Activated T-helper 1 cell treated with anti-CD3 and anti-CD28 coated beads, Interleukin-12 subunit alpha, Interleukin-12 subunit beta, Interleukin-2, Interleukin-4 antibody, amounts not matched to agents 30 ng/mL and 10 ng/mL and 1 ng/mL, durations not matched to agents 14 hours and 24 hours and 36 hours (primary cell): ENCODE measurements around the gene GIPR. TPM values are rescaled to one million over a fixed set of nuclear protein-coding genes. Genes with fewer than 3 reads are reported as not detected.
"Not testable (repeated sequence)": the region's sequence is repeated elsewhere in the genome, so short reads cannot be mapped to it uniquely, and the experiment has no call there.

Source experiments
- DNase-seq: peaks from one replicate; pipeline ENCODE4 v3.0.0; 2021; ENCODE audit warnings: low spot score
- H3K27ac Mint-ChIP-seq: one replicate; pipeline ENCODE4 v1.8.0; 2021; ENCODE audit warnings: mild to moderate bottlenecking, mixed read lengths
- H3K27me3 Mint-ChIP-seq: one replicate; pipeline ENCODE4 v1.8.0; 2022; ENCODE audit warnings: mild to moderate bottlenecking, moderate library complexity, mixed read lengths; ENCODE audit not compliant: insufficient read depth
- H3K36me3 Mint-ChIP-seq: one replicate; pipeline ENCODE4 v1.8.0; 2021; ENCODE audit warnings: low read depth, mixed read lengths
- H3K4me1 Mint-ChIP-seq: one replicate; pipeline ENCODE4 v1.8.0; 2021; ENCODE audit warnings: low read depth, mixed read lengths
- H3K4me3 Mint-ChIP-seq: one replicate; pipeline ENCODE4 v1.8.0; 2021; ENCODE audit warnings: mild to moderate bottlenecking, moderate library complexity, mixed read lengths
- H3K9me3 Mint-ChIP-seq: one replicate; pipeline ENCODE4 v1.8.0; 2021; ENCODE audit warnings: mixed read lengths
- intact Hi-C: fragments of 100-400 bp; cut with micrococcal nuclease; formaldehyde crosslinking; loops from one replicate; pipeline ENCODE4 v1.15.1; 2024
- total RNA-seq: library from RNA; stranded (reverse); gene quantifications from 2 replicates; pipeline ENCODE4 v1.2.3, GENCODE V29; 2022

The GIPR gene
- total RNA-seq, result 4.3 and 6.1 TPM in 2 replicates

- peaks cover 30% of the 10 kb centered on the region for H3K4me1 Mint-ChIP-seq
- DNase-seq, result peak; percentile 34
- H3K4me3 Mint-ChIP-seq, result peak within 1 kb of the TSS; percentile 88
- H3K9me3 Mint-ChIP-seq, result no peaks in the 10 kb centered on the region
- peak within 1 kb of the TSS; percentile 89 for H3K27ac Mint-ChIP-seq
- intact Hi-C loops, result loop anchor here (1.0 to 2.0 kb wide), 4 partner anchors 10 to 83 kb away; partner anchors contain the start of gene OPA3
- peaks cover 10% of the 10 kb centered on the region for H3K27me3 Mint-ChIP-seq
- H3K36me3 Mint-ChIP-seq, result peaks cover 3% of the 10 kb centered on the region
Measured at GRCh38 chr19:45667620-45668341, at the start of gene GIPR. Gene GIPR, plus strand, starts transcription at chr19:45668221. Its CDS starts 1,300 bp downstream, at chr19:45669521.

DNA sequence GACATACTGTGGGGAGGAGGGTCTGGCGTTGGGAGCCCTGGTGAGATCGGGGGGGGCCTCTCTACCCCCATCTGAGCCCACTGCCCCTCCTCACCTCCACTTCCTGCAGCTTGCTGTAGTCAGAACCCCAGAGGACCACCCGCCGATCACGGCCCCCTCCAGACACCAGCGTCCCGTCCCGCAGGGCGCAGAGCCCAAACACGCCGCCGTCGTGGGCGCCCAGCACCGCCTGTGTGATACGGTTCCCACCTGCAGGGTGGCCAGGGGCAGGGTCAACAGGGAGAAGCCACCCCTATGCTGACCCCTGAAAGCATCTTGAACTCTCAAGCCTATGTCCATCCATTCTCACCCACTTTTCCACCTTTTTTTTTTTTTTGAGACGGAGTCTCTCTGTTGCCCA is 46.6 kb upstream of the GIPR start:
- no peaks in the 10 kb centered on the region for H3K9me3 Mint-ChIP-seq
- no peak for DNase-seq
- no peak overlapping the region for H3K4me3 Mint-ChIP-seq
- H3K27me3 Mint-ChIP-seq, result no peaks in the 10 kb centered on the region
- intact Hi-C loops, result no loop called here
- peaks cover 45% of the 10 kb centered on the region for H3K36me3 Mint-ChIP-seq
- no peak overlapping the region for H3K27ac Mint-ChIP-seq
- H3K4me1 Mint-ChIP-seq, result peaks cover 4% of the 10 kb centered on the region

DNA sequence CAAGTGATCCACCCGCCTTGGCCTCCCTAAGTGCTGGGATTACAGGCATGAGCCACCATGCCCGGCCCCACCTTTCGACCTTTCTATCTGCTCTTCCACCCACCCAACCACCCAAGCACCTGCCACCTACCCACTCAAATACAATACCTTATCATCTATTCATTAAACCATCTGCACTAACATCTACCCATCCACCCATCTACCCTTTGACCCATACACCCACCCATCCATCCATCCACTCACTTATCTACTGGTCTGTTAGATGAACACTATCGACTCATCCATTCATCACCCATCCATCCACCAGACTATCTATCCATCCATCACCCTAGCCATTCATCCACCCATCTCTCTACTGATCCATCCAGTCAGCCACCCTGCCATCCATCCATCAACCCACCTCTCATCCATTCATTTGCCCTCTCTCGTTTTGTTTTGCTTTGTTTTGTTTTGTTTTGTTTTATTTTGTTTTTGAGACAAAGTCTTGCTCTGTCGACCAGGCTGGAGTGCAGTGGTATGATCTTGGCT is 46.0 kb upstream of the GIPR start:
- no peak for DNase-seq
- no peak overlapping the region for H3K27ac Mint-ChIP-seq
- no peaks in the 10 kb centered on the region for H3K27me3 Mint-ChIP-seq
- intact Hi-C loops, result no loop called here
- H3K9me3 Mint-ChIP-seq, result no peaks in the 10 kb centered on the region
- H3K4me3 Mint-ChIP-seq, result no peak overlapping the region
- H3K4me1 Mint-ChIP-seq, result peaks cover 4% of the 10 kb centered on the region
- peaks cover 47% of the 10 kb centered on the region for H3K36me3 Mint-ChIP-seq

DNA sequence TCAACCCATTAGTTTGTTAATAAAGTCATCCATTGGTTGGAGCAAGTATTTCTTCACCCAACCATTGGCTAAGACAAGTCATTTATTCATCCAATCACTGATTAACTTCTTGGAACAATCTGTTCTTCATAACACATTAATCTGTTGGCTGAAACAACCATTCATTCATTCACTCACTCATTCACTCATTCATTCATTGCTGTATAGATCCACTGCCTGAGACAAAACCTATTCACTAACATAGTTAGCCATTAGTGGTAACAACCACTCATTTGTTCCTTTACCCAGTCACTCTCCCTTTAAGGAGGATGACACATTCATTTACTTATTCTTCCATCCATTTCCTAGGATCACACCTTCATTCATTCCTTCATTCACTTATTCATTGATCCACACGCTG is 44.0 kb upstream of the GIPR start:
- intact Hi-C loops, result no loop called here
- Mint-ChIP-seq H3K9me3 (no peaks in the 10 kb centered on the region), H3K27me3 (no peaks in the 10 kb centered on the region), H3K27ac (no peak overlapping the region), H3K4me1 (peaks cover 4% of the 10 kb centered on the region), H3K4me3 (no peak overlapping the region), H3K36me3 (peaks cover 51% of the 10 kb centered on the region)
- no peak for DNase-seq

- intact Hi-C loops, H3K27ac Mint-ChIP-seq, H3K27me3 Mint-ChIP-seq, H3K9me3 Mint-ChIP-seq, H3K4me3 Mint-ChIP-seq, DNase-seq: not testable (repeated sequence)
- peaks cover 41% of the 10 kb centered on the region for H3K36me3 Mint-ChIP-seq
- peaks cover 11% of the 10 kb centered on the region for H3K4me1 Mint-ChIP-seq
Measured at GRCh38 chr19:45628219-45628618, 39.8 kb upstream of the GIPR start.

- Mint-ChIP-seq H3K36me3 (peaks cover 31% of the 10 kb centered on the region), H3K27ac (peak overlapping the region; percentile 18), H3K27me3 (no peaks in the 10 kb centered on the region), H3K4me1 (peaks cover 11% of the 10 kb centered on the region), H3K9me3 (no peaks in the 10 kb centered on the region), H3K4me3 (no peak overlapping the region)
- intact Hi-C loops, result no loop called here
- no peak for DNase-seq
Measured at GRCh38 chr19:45629704-45630103, 38.3 kb upstream of the GIPR start.

- Mint-ChIP-seq H3K27me3 (no peaks in the 10 kb centered on the region), H3K4me1 (peaks cover 10% of the 10 kb centered on the region), H3K27ac (no peak overlapping the region), H3K36me3 (peaks cover 26% of the 10 kb centered on the region), H3K9me3 (no peaks in the 10 kb centered on the region), H3K4me3 (no peak overlapping the region)
- DNase-seq, result no peak
- intact Hi-C loops, result no loop called here
Measured at GRCh38 chr19:45630463-45630862, 37.6 kb upstream of the GIPR start.

- peak overlapping the region; percentile 68 for H3K27ac Mint-ChIP-seq
- peaks cover 18% of the 10 kb centered on the region for H3K36me3 Mint-ChIP-seq
- H3K4me1 Mint-ChIP-seq, result peaks cover 8% of the 10 kb centered on the region
- no peaks in the 10 kb centered on the region for H3K9me3 Mint-ChIP-seq
- H3K27me3 Mint-ChIP-seq, result no peaks in the 10 kb centered on the region
- no peak overlapping the region for H3K4me3 Mint-ChIP-seq
- intact Hi-C loops, result loop anchor here (1.0 kb wide), 1 partner anchor 9 kb away; no protein-coding TSS in a partner anchor
- DNase-seq, result no peak
Measured at GRCh38 chr19:45632468-45633196, 35.4 kb upstream of the GIPR start.

GRCh38 chr19:45636275-45636674 is 31.7 kb upstream of the GIPR start:
- Mint-ChIP-seq H3K27ac (no peak overlapping the region), H3K9me3 (no peaks in the 10 kb centered on the region), H3K27me3 (no peaks in the 10 kb centered on the region), H3K4me1 (peaks cover 21% of the 10 kb centered on the region), H3K4me3 (peak overlapping the region; percentile 19), H3K36me3 (peaks cover 18% of the 10 kb centered on the region)
- DNase-seq, result no peak
- intact Hi-C loops, result no loop called here

- no peaks in the 10 kb centered on the region for H3K9me3 Mint-ChIP-seq
Measured at GRCh38 chr19:45636902-45637301, 31.1 kb upstream of the GIPR start.

DNA sequence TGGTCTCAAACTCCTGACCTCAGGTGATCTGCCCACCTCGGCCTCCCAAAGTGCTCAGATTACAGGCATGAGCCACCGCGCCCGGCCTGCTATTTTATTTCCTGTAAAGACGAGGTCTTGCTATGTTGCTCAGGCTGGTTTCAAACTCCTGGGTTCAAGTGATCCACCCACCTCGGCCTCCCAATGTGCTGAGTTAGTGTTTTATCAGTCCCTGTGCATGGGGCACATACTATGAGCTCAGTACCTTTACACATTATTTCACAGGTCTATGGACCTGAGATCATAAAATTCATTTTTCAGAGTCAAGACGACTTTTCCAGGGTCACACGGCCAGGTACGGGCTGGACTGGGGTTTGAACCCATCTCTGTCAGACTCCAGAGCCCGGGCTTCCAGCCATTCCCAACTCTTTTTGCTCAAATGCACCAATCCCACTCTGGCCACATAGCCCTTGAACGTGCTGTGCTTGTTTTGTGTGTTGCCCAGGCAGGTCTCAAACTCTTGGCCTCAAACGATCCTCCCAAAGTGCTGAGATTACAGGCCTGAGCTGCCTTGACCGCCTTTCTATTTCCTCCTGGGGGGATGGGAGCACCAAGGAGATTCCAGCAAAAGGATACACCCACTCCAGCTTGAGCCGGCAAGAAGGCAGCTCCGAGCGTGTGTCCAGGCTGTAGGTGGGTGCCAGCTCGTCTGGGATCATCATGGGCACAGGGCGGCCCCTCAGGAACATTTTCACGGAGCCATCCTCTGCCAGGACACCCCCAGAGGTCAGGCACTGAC is 29.9 kb upstream of the GIPR start:
- Mint-ChIP-seq H3K27ac (no peak overlapping the region), H3K4me1 (peaks cover 28% of the 10 kb centered on the region), H3K9me3 (no peaks in the 10 kb centered on the region), H3K4me3 (peak overlapping the region; percentile 96), H3K36me3 (peaks cover 18% of the 10 kb centered on the region), H3K27me3 (no peaks in the 10 kb centered on the region)
- DNase-seq, result no peak
- intact Hi-C loops, result no loop called here

More at GRCh38 chr19:45636902-45637301, 31.1 kb upstream of the GIPR start:
- intact Hi-C loops, result no loop called here
- H3K36me3 Mint-ChIP-seq, result peaks cover 21% of the 10 kb centered on the region
- no peak overlapping the region for H3K4me3 Mint-ChIP-seq
- H3K27ac Mint-ChIP-seq, result no peak overlapping the region
- no peaks in the 10 kb centered on the region for H3K27me3 Mint-ChIP-seq
- DNase-seq, result no peak
- H3K4me1 Mint-ChIP-seq, result peaks cover 25% of the 10 kb centered on the region

- intact Hi-C loops, result no loop called here
- Mint-ChIP-seq H3K27me3 (no peaks in the 10 kb centered on the region), H3K36me3 (peaks cover 18% of the 10 kb centered on the region), H3K4me1 (peaks cover 32% of the 10 kb centered on the region), H3K9me3 (no peaks in the 10 kb centered on the region), H3K27ac (peak within 1 kb of the TSS; percentile 93), H3K4me3 (peak within 1 kb of the TSS; percentile 96)
- DNase-seq, result peak; percentile 62
Measured at GRCh38 chr19:45638930-45639729, 28.9 kb upstream of the GIPR start, which contains the start of gene EML2. Gene EML2, minus strand, starts transcription at chr19:45639397. Its CDS starts 21 bp downstream, at chr19:45639376.
